SK-N-SH (cell line): ENCODE data around the gene ANK2. TPM values are rescaled to one million over a fixed set of nuclear protein-coding genes. Genes with fewer than 3 reads are reported as not detected.

Experiments used
- CTCF ChIA-PET: fragments of 300-600, 350-600 bp; formaldehyde crosslinking; extraction: SDS; loops from one replicate; lab custom pipeline; 2021; lab: Yijun Ruan, JAX
- POLR2A ChIA-PET: fragments of 350-600 bp; sonication (Branson Sonifier 250); formaldehyde crosslinking; extraction: SDS; loops from one replicate; lab custom pipeline; 2020; ENCODE audit warnings: antibody characterized with exemption, inconsistent platforms; lab: Yijun Ruan, JAX
- DNase-seq: peaks from one replicate; pipeline ENCODE4 v3.0.0; 2012
- H2AFZ ChIP-seq: fragments of 200-600 bp; sonication (generic); 2 replicates; pipeline ENCODE4 v1.8.1; 2016; ENCODE audit warnings: antibody characterized with exemption, mild to moderate bottlenecking, low read depth
- H3F3A ChIP-seq: fragments of 200-600 bp; sonication (generic); replicated peaks from 2 replicates; pipeline ENCODE3; 2016; ENCODE audit warnings: antibody characterized with exemption, mild to moderate bottlenecking; ENCODE audit not compliant: insufficient read depth
- H3K27ac ChIP-seq, 2 experiments: fragments of 200-500 bp in 1 of 2; fragments of 200-600 bp in 1 of 2; sonication (Bioruptor generic) in 1 of 2; sonication (generic), shearing (Covaris generic) in 1 of 2; 2 replicates each; pipeline versions ENCODE4 v1.5.1 to v1.6.1; 2014 to 2016; ENCODE audit warnings: low read depth in 2 of 2, inconsistent platforms in 1 of 2, low read length in 1 of 2, mild to moderate bottlenecking in 1 of 2, mixed read lengths in 1 of 2
- H3K27me3 ChIP-seq: fragments of 200-600 bp; sonication (generic), shearing (Covaris generic); 2 replicates; pipeline ENCODE4 v1.6.1; 2016; ENCODE audit warnings: mixed run types; ENCODE audit not compliant: insufficient read depth
- H3K36me3 ChIP-seq, 2 experiments: fragments of 200-500 bp in 1 of 2; fragments of 200-600 bp in 1 of 2; sonication (Bioruptor generic) in 1 of 2; sonication (generic) in 1 of 2; replicated peaks in 1 of 2; 2 replicates each; pipeline versions ENCODE3 to v1.5.1; 2014 to 2016; ENCODE audit warnings: low read length in 1 of 2, mild to moderate bottlenecking in 1 of 2; ENCODE audit not compliant: insufficient read depth in 2 of 2, control insufficient read depth in 1 of 2
- H3K4me1 ChIP-seq, 2 experiments: fragments of 200-500 bp in 1 of 2; fragments of 200-600 bp in 1 of 2; sonication (Bioruptor generic) in 1 of 2; sonication (generic), shearing (Covaris generic) in 1 of 2; 2 replicates each; pipeline versions ENCODE4 v1.5.1 to v1.6.1; 2014 to 2016; ENCODE audit warnings: low read depth in 1 of 2, low read length in 1 of 2, mixed run types in 1 of 2; ENCODE audit not compliant: insufficient read depth in 2 of 2, control insufficient read depth in 1 of 2
- H3K4me2 ChIP-seq: fragments of 200-600 bp; sonication (generic), shearing (Covaris generic); 2 replicates; pipeline ENCODE4 v1.6.1; 2017; ENCODE audit warnings: mixed run types
- H3K4me3 ChIP-seq, 2 experiments: fragments of 200-500 bp in 1 of 2; fragments of 200-600 bp in 1 of 2; sonication (Bioruptor generic) in 1 of 2; sonication (generic), shearing (Covaris generic) in 1 of 2; 2 replicates each; pipeline versions ENCODE4 v1.5.1 to v1.8.1; 2014 to 2016; ENCODE audit warnings: low read depth in 2 of 2, inconsistent platforms in 1 of 2, low read length in 1 of 2, mild to moderate bottlenecking in 1 of 2, mixed read lengths in 1 of 2, moderate library complexity in 1 of 2
- H3K79me2 ChIP-seq: fragments of 200-600 bp; sonication (generic); 2 replicates; pipeline ENCODE4 v1.8.1; 2017; ENCODE audit warnings: mild to moderate bottlenecking; ENCODE audit not compliant: insufficient read depth
- H3K9ac ChIP-seq: fragments of 200-600 bp; sonication (generic); 2 replicates; pipeline ENCODE4 v1.6.1; 2017; ENCODE audit warnings: mixed run types
- H3K9me2 ChIP-seq: fragments of 200-600 bp; sonication (generic); 2 replicates; pipeline ENCODE4 v1.6.1; 2017; ENCODE audit warnings: mixed run types
- H3K9me3 ChIP-seq: fragments of 200-600 bp; sonication (generic); 2 replicates; pipeline ENCODE4 v1.6.1; 2017; ENCODE audit warnings: mixed run types, mild to moderate bottlenecking, moderate library complexity
- H4K20me1 ChIP-seq: fragments of 200-600 bp; sonication (generic); 2 replicates; pipeline ENCODE4 v1.6.1; 2017; ENCODE audit warnings: mild to moderate bottlenecking, mixed run types; ENCODE audit not compliant: insufficient read depth
- CHD2 ChIP-seq: fragments of 150-350 bp; IDR thresholded peaks from 2 replicates; pipeline ENCODE4 v1.6.1; 2018; ENCODE audit warnings: low read length; ENCODE audit not compliant: partially characterized antibody
- ELF1 ChIP-seq: IDR thresholded peaks from 2 replicates; pipeline ENCODE4 v1.4.0; 2012
- FOSL2 ChIP-seq: IDR thresholded peaks from 2 replicates; pipeline ENCODE4 v1.4.0; 2012; ENCODE audit warnings: low read depth, mild to moderate bottlenecking, moderate library complexity, borderline replicate concordance
- FOXJ3 ChIP-seq: sonication (generic); formaldehyde crosslinking; IDR thresholded peaks from 2 replicates; pipeline ENCODE4 v1.5.1; 2020; ENCODE audit warnings: mild to moderate bottlenecking, missing genetic modification reagents
- GABPA ChIP-seq: IDR thresholded peaks from 2 replicates; pipeline ENCODE4 v1.4.0; 2012; ENCODE audit warnings: low read depth, mild to moderate bottlenecking
- MEF2A ChIP-seq: IDR thresholded peaks from 2 replicates; pipeline ENCODE4 v1.4.0; 2012; ENCODE audit warnings: low read depth, borderline replicate concordance
- MXI1 ChIP-seq: IDR thresholded peaks from 2 replicates; pipeline ENCODE4 v1.6.1; 2012; ENCODE audit warnings: mild to moderate bottlenecking, low read depth, low read length, improper control_type of control experiment
- NFIC ChIP-seq: IDR thresholded peaks from 2 replicates; pipeline ENCODE4 v1.4.0; 2012; ENCODE audit warnings: borderline replicate concordance
- NRF1 ChIP-seq: IDR thresholded peaks from 2 replicates; pipeline ENCODE4 v1.6.1; 2012; ENCODE audit warnings: low read depth, mild to moderate bottlenecking, low read length
- POLR2AphosphoS5 ChIP-seq: IDR thresholded peaks from 2 replicates; pipeline ENCODE4 v1.6.1; 2012; ENCODE audit warnings: low read depth, low read length
- RAD21 ChIP-seq: IDR thresholded peaks from 2 replicates; pipeline ENCODE4 v1.6.1; 2012; ENCODE audit warnings: mild to moderate bottlenecking, low read length
- RFX5 ChIP-seq: IDR thresholded peaks from 2 replicates; pipeline ENCODE4 v1.6.1; 2012; ENCODE audit warnings: mild to moderate bottlenecking, improper control_type of control experiment, low read length
- RXRA ChIP-seq: IDR thresholded peaks from 2 replicates; pipeline ENCODE4 v1.4.0; 2012; ENCODE audit warnings: low read depth, mild to moderate bottlenecking, borderline replicate concordance
- TAF1 ChIP-seq: IDR thresholded peaks from 2 replicates; pipeline ENCODE4 v1.6.1; 2012; ENCODE audit warnings: low read depth, mild to moderate bottlenecking, low read length, moderate library complexity, borderline replicate concordance
- TEAD4 ChIP-seq: IDR thresholded peaks from 2 replicates; pipeline ENCODE4 v1.4.0; 2012; ENCODE audit warnings: mild to moderate bottlenecking, borderline replicate concordance; ENCODE audit not compliant: insufficient read depth
- YY1 ChIP-seq: IDR thresholded peaks from 2 replicates; pipeline ENCODE4 v1.4.0; 2012; ENCODE audit warnings: low read depth, mild to moderate bottlenecking
- WGBS: methylation state at CpG from one replicate; pipeline ENCODE4 v1.1.6; 2017; ENCODE audit warnings: low lambda C conversion rate; 5-methylcytosine and 5-hydroxymethylcytosine counted together
- polyA plus RNA-seq, 3 experiments: library from polyadenylated mRNA; depleted of rRNA; stranded (reverse); fragments of >200 nt; gene quantifications; 2 replicates each; pipeline ENCODE4 v1.2.3, GENCODE V29; 2012
- TF ChIP-seq, protein P1 (sequence below): fragments of 200-600 bp; sonication (generic); IDR thresholded peaks from 2 replicates; pipeline ENCODE4 v1.6.1; 2017; ENCODE audit warnings: antibody characterized with exemption, mild to moderate bottlenecking, moderate library complexity
- TF ChIP-seq, protein P2 (sequence below): IDR thresholded peaks from 2 replicates; pipeline ENCODE4 v1.4.0; 2012; ENCODE audit warnings: low read depth, borderline replicate concordance
- TF ChIP-seq, protein P3 (sequence below): IDR thresholded peaks from 2 replicates; pipeline ENCODE4 v1.6.1; 2012; ENCODE audit warnings: mild to moderate bottlenecking, low read depth, low read length, moderate library complexity
- TF ChIP-seq, protein P4 (sequence below): fragments of 150-350 bp; IDR thresholded peaks from 2 replicates; pipeline ENCODE4 v1.6.1; 2016; ENCODE audit warnings: mild to moderate bottlenecking, low read depth, low read length

ANK2 gene
- polyA plus RNA-seq, 1 of the 3 experiments (the other 2 are of a cell fraction) = 0.69 TPM

DNA sequence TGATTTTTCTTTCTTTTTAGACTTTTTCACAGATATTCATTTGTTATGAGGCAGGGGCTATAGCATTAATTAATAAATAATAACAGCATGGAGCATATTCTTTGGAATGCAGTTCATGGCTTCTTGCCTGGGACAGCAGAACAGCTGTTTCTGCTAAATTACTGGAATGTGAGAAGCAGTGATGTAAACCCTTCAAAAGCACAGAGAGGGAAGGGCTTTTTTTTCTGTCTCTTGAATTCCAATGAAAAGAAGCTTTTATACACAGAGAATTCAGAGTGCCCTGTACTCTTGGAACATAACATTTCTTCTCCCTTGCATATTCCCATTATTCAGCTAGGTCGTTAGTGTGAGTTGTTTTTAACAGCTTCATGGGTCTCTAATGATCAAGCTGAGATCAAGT is 28.5 kb upstream of the ANK2 start:
- TF ChIP-seq, protein P1, sequence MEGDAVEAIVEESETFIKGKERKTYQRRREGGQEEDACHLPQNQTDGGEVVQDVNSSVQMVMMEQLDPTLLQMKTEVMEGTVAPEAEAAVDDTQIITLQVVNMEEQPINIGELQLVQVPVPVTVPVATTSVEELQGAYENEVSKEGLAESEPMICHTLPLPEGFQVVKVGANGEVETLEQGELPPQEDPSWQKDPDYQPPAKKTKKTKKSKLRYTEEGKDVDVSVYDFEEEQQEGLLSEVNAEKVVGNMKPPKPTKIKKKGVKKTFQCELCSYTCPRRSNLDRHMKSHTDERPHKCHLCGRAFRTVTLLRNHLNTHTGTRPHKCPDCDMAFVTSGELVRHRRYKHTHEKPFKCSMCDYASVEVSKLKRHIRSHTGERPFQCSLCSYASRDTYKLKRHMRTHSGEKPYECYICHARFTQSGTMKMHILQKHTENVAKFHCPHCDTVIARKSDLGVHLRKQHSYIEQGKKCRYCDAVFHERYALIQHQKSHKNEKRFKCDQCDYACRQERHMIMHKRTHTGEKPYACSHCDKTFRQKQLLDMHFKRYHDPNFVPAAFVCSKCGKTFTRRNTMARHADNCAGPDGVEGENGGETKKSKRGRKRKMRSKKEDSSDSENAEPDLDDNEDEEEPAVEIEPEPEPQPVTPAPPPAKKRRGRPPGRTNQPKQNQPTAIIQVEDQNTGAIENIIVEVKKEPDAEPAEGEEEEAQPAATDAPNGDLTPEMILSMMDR = no peak
- no peak for TF ChIP-seq RXRA
- TF ChIP-seq MEF2A = no peak
- TF ChIP-seq, protein P2, sequence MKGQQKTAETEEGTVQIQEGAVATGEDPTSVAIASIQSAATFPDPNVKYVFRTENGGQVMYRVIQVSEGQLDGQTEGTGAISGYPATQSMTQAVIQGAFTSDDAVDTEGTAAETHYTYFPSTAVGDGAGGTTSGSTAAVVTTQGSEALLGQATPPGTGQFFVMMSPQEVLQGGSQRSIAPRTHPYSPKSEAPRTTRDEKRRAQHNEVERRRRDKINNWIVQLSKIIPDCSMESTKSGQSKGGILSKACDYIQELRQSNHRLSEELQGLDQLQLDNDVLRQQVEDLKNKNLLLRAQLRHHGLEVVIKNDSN = no peak
- TF ChIP-seq RFX5 = no peak
- no peak for TF ChIP-seq MXI1
- no peak for TF ChIP-seq CHD2
- no peak for TF ChIP-seq NFIC
- no peak for TF ChIP-seq RAD21
- TF ChIP-seq YY1 = no peak
- no peak for TF ChIP-seq ELF1
- Histone ChIP-seq H3F3A (no peaks in the 10 kb centered on the region), H2AFZ (no peak overlapping the region), H3K4me2 (no peak overlapping the region), H3K27ac (no peak overlapping the region), H3K9me2 (no peaks in the 10 kb centered on the region), H3K4me3 (no peak overlapping the region), H3K9me3 (no peaks in the 10 kb centered on the region), H3K27me3 (no peaks in the 10 kb centered on the region), H3K4me1 (no peaks in the 10 kb centered on the region; a peak in 1 of 4 replicates), H4K20me1 (no peaks in the 10 kb centered on the region), H3K36me3 (no peaks in the 10 kb centered on the region), H3K79me2 (no peaks in the 10 kb centered on the region), H3K9ac (no peak overlapping the region)
- no peak for DNase-seq
- 65% methylated on average over 1 of the region's 1 CpG for WGBS
- ChIA-PET POLR2A (no interaction called here), CTCF (interaction anchor here (1.3 kb wide), 1 partner anchor 10 kb away, joined by 3 read pairs; no protein-coding TSS in a partner anchor)

DNA sequence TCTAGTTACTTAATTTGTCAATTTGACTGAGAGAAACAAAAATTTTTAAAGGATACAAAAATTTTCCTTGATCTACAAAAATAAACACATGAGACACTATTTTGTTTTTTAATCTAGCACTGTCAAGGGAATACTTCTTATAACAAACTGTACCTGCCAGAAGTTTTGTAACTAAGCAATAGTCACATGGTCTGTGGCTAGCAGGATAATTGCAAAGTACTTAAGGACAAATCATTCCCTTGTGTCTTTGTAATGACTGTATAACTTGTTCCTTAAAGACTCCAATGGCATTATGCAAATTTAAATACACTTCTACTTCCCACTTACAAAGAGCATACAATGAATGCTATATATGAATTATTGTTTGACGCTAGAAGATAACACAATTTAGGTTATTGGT is 25.1 kb upstream of the ANK2 start:
- Histone ChIP-seq H2AFZ (no peak overlapping the region), H3F3A (no peaks in the 10 kb centered on the region), H3K4me1 (no peaks in the 10 kb centered on the region; a peak in 1 of 4 replicates), H3K79me2 (no peaks in the 10 kb centered on the region), H3K9ac (no peak overlapping the region), H3K27ac (no peak overlapping the region), H3K36me3 (no peaks in the 10 kb centered on the region), H3K27me3 (no peaks in the 10 kb centered on the region), H3K9me2 (no peaks in the 10 kb centered on the region), H3K4me2 (no peak overlapping the region), H4K20me1 (no peaks in the 10 kb centered on the region), H3K4me3 (no peak overlapping the region), H3K9me3 (no peaks in the 10 kb centered on the region)
- DNase-seq = no peak
- POLR2A ChIA-PET = no interaction called here
- CTCF ChIA-PET = no interaction called here
- 94% methylated on average over 1 of the region's 1 CpG for WGBS
- TF ChIP-seq GABPA = no peak
- no peak for TF ChIP-seq MXI1
- TF ChIP-seq FOSL2 = no peak
- TF ChIP-seq TAF1 = no peak
- no peak for TF ChIP-seq NRF1
- TF ChIP-seq POLR2AphosphoS5 = no peak
- TF ChIP-seq, protein P3, sequence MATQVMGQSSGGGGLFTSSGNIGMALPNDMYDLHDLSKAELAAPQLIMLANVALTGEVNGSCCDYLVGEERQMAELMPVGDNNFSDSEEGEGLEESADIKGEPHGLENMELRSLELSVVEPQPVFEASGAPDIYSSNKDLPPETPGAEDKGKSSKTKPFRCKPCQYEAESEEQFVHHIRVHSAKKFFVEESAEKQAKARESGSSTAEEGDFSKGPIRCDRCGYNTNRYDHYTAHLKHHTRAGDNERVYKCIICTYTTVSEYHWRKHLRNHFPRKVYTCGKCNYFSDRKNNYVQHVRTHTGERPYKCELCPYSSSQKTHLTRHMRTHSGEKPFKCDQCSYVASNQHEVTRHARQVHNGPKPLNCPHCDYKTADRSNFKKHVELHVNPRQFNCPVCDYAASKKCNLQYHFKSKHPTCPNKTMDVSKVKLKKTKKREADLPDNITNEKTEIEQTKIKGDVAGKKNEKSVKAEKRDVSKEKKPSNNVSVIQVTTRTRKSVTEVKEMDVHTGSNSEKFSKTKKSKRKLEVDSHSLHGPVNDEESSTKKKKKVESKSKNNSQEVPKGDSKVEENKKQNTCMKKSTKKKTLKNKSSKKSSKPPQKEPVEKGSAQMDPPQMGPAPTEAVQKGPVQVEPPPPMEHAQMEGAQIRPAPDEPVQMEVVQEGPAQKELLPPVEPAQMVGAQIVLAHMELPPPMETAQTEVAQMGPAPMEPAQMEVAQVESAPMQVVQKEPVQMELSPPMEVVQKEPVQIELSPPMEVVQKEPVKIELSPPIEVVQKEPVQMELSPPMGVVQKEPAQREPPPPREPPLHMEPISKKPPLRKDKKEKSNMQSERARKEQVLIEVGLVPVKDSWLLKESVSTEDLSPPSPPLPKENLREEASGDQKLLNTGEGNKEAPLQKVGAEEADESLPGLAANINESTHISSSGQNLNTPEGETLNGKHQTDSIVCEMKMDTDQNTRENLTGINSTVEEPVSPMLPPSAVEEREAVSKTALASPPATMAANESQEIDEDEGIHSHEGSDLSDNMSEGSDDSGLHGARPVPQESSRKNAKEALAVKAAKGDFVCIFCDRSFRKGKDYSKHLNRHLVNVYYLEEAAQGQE = no peak
- TF ChIP-seq, protein P2 = no peak
- TF ChIP-seq CHD2 = no peak
- TF ChIP-seq TEAD4 = no peak
- no peak for TF ChIP-seq FOXJ3 (CRISPR knock-in tag)
- TF ChIP-seq, protein P4, sequence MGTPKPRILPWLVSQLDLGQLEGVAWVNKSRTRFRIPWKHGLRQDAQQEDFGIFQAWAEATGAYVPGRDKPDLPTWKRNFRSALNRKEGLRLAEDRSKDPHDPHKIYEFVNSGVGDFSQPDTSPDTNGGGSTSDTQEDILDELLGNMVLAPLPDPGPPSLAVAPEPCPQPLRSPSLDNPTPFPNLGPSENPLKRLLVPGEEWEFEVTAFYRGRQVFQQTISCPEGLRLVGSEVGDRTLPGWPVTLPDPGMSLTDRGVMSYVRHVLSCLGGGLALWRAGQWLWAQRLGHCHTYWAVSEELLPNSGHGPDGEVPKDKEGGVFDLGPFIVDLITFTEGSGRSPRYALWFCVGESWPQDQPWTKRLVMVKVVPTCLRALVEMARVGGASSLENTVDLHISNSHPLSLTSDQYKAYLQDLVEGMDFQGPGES = no peak
